NCI-H510A treated with DMSO at 0.1 percent for 48 hours (cell line): Measurements from ENCODE around the gene KLF16.

Source experiments
- DNase-seq: peaks from one replicate; lab custom pipeline; 2025; lab: John Stamatoyannopoulos, UW

Gene KLF16

GRCh38 chr19:1867349-1867724, 4.0 kb upstream of the KLF16 start:
- no peak for DNase-seq

GRCh38 chr19:1866693-1867348, 3.4 kb upstream of the KLF16 start:
- DNase-seq, result no peak

GRCh38 chr19:1865172-1866010, 2.0 kb upstream of the KLF16 start:
- DNase-seq, result no peak

GRCh38 chr19:1864480-1865171, 1.2 kb upstream of the KLF16 start:
- DNase-seq, result peak; percentile 32

- DNase-seq, result peak; percentile 87
Measured at GRCh38 chr19:1863638-1864479, 480 bp upstream of the KLF16 start.

GRCh38 chr19:1862424-1863327, 703 bp downstream of the KLF16 start:
- no peak for DNase-seq

- DNase-seq, result no peak
Measured at GRCh38 chr19:1862068-1862423, 1.3 kb downstream of the KLF16 start.

- no peak for DNase-seq
Measured at GRCh38 chr19:1861599-1862031, 1.8 kb downstream of the KLF16 start.

- DNase-seq, result no peak
Measured at GRCh38 chr19:1860821-1861598, 2.4 kb downstream of the KLF16 start.

- no peak for DNase-seq
Measured at GRCh38 chr19:1860042-1860775, 3.2 kb downstream of the KLF16 start.

GRCh38 chr19:1859331-1859781, 4.0 kb downstream of the KLF16 start:
- DNase-seq, result no peak

GRCh38 chr19:1858412-1859081, 4.8 kb downstream of the KLF16 start:
- no peak for DNase-seq

- no peak for DNase-seq
Measured at GRCh38 chr19:1857648-1858326, 5.6 kb downstream of the KLF16 start.

GRCh38 chr19:1856698-1857603, 6.4 kb downstream of the KLF16 start:
- no peak for DNase-seq

- no peak for DNase-seq
Measured at GRCh38 chr19:1856345-1856697, 7.1 kb downstream of the KLF16 start.

GRCh38 chr19:1855828-1856255, 7.5 kb downstream of the KLF16 start:
- no peak for DNase-seq
